Loucy (cell line): ENCODE data around the gene KRTAP2-1.

Experiments
- EZH2phosphoT487 ChIP-seq: fragments of 200-600 bp; IDR thresholded peaks from 2 replicates; pipeline ENCODE4 v1.6.1; 2018; ENCODE audit warnings: antibody characterized with exemption, mild to moderate bottlenecking, moderate library complexity, borderline replicate concordance
- TF ChIP-seq, protein P1 (sequence below): fragments of 200-600 bp; sonication (generic); conservative IDR thresholded peaks from 2 replicates; pipeline ENCODE4 v1.5.1; 2014; ENCODE audit warnings: mild to moderate bottlenecking, antibody characterized with exemption, low read length

- TF ChIP-seq, protein P1, sequence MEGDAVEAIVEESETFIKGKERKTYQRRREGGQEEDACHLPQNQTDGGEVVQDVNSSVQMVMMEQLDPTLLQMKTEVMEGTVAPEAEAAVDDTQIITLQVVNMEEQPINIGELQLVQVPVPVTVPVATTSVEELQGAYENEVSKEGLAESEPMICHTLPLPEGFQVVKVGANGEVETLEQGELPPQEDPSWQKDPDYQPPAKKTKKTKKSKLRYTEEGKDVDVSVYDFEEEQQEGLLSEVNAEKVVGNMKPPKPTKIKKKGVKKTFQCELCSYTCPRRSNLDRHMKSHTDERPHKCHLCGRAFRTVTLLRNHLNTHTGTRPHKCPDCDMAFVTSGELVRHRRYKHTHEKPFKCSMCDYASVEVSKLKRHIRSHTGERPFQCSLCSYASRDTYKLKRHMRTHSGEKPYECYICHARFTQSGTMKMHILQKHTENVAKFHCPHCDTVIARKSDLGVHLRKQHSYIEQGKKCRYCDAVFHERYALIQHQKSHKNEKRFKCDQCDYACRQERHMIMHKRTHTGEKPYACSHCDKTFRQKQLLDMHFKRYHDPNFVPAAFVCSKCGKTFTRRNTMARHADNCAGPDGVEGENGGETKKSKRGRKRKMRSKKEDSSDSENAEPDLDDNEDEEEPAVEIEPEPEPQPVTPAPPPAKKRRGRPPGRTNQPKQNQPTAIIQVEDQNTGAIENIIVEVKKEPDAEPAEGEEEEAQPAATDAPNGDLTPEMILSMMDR: no peak
- no peak for TF ChIP-seq EZH2phosphoT487
Observed at GRCh38 chr17:40997361-40997760, 49.8 kb downstream of the KRTAP2-1 start.
